Mesothelial cell of epicardium (in vitro differentiated cells): ENCODE results near the gene SZT2. TPM values are rescaled to one million over a fixed set of nuclear protein-coding genes. Genes with fewer than 3 reads are reported as not detected.

Experiments
- DNase-seq, 2 experiments: peaks; one replicate each; pipeline ENCODE4 v3.0.0; 2021; ENCODE audit warnings: low spot score in 2 of 2; ENCODE audit not compliant: unreplicated experiment in 2 of 2
- H3K27ac Mint-ChIP-seq: 2 replicates; pipeline ENCODE4 v1.8.0; 2021; ENCODE audit warnings: mixed read lengths
- H3K27me3 Mint-ChIP-seq: 2 replicates; pipeline ENCODE4 v1.8.0; 2021; ENCODE audit warnings: low read depth, mixed read lengths
- H3K36me3 Mint-ChIP-seq: 2 replicates; pipeline ENCODE4 v1.8.0; 2021; ENCODE audit warnings: mixed read lengths
- H3K4me1 Mint-ChIP-seq: 2 replicates; pipeline ENCODE4 v1.8.0; 2021; ENCODE audit warnings: mixed read lengths
- H3K4me3 Mint-ChIP-seq: 2 replicates; pipeline ENCODE4 v1.8.0; 2021; ENCODE audit warnings: mild to moderate bottlenecking, moderate library complexity, mixed read lengths
- H3K9me3 Mint-ChIP-seq: 2 replicates; pipeline ENCODE4 v1.8.0; 2021; ENCODE audit warnings: mixed read lengths
- total RNA-seq: library from RNA; stranded (reverse); gene quantifications from 3 replicates; pipeline ENCODE4 v1.2.1, GENCODE V29; 2021
- TF ChIP-seq, protein P1 (sequence below): fragments of 200-600 bp; sonication (generic); IDR thresholded peaks from one replicate; pipeline ENCODE4 v1.5.0; 2021; ENCODE audit warnings: antibody characterized with exemption; ENCODE audit not compliant: unreplicated experiment

The SZT2 gene
- total RNA-seq, 1 donor from 2014 or later, result 97.4 TPM

DNA sequence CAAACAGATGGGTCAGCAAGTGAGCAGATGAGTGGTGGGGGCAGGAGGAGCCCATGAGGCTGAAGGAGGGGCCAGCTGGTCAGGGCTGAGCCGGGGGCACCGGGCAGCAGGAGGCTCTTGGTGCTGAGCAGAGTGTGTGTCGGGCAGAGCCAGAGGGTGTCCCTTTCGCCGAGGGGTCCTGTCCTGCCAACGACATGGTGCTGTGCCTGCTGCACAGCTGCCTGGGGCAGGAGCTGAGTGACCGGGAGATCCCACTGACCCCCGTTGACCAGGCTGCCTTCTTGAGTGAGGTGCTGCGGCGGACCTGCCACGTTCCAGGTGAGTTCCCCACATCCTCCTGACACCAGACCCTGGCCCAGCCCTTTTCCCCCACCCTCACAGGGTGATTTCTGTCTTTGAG, 36.5 kb downstream of the SZT2 start:
- no peaks in the 10 kb centered on the region for H3K4me1 Mint-ChIP-seq
- TF ChIP-seq, protein P1, sequence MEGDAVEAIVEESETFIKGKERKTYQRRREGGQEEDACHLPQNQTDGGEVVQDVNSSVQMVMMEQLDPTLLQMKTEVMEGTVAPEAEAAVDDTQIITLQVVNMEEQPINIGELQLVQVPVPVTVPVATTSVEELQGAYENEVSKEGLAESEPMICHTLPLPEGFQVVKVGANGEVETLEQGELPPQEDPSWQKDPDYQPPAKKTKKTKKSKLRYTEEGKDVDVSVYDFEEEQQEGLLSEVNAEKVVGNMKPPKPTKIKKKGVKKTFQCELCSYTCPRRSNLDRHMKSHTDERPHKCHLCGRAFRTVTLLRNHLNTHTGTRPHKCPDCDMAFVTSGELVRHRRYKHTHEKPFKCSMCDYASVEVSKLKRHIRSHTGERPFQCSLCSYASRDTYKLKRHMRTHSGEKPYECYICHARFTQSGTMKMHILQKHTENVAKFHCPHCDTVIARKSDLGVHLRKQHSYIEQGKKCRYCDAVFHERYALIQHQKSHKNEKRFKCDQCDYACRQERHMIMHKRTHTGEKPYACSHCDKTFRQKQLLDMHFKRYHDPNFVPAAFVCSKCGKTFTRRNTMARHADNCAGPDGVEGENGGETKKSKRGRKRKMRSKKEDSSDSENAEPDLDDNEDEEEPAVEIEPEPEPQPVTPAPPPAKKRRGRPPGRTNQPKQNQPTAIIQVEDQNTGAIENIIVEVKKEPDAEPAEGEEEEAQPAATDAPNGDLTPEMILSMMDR, result no peak
- no peak for DNase-seq
- no peak overlapping the region for H3K27ac Mint-ChIP-seq
- no peaks in the 10 kb centered on the region for H3K9me3 Mint-ChIP-seq
- H3K36me3 Mint-ChIP-seq, result peaks cover 35% of the 10 kb centered on the region
- no peak overlapping the region for H3K4me3 Mint-ChIP-seq
- H3K27me3 Mint-ChIP-seq, result no peaks in the 10 kb centered on the region

DNA sequence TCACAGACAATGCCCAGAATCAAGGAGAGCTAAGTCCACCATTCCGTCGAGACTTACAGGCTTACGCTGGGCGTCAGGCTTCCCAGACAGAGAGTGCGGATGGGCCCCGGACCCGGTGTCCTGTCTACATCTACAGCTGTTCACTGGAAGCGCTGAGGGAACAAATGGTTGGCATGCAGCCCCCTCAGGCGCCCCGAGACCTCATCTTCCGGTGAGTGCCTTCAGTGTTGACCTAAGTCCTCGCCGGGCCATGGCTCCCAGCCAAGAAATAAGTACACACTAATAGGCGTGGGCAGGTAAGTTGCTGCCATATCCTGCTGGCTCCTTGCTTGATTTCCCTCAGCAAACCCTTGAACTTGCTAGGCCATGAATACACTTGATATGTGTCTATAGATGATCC, 37.8 kb downstream of the SZT2 start:
- H3K27ac Mint-ChIP-seq, result no peak overlapping the region
- H3K4me3 Mint-ChIP-seq, result no peak overlapping the region
- TF ChIP-seq, protein P1, result no peak
- H3K4me1 Mint-ChIP-seq, result no peaks in the 10 kb centered on the region
- peaks cover 38% of the 10 kb centered on the region for H3K36me3 Mint-ChIP-seq
- H3K9me3 Mint-ChIP-seq, result no peaks in the 10 kb centered on the region
- DNase-seq, result no peak
- no peaks in the 10 kb centered on the region for H3K27me3 Mint-ChIP-seq

DNA sequence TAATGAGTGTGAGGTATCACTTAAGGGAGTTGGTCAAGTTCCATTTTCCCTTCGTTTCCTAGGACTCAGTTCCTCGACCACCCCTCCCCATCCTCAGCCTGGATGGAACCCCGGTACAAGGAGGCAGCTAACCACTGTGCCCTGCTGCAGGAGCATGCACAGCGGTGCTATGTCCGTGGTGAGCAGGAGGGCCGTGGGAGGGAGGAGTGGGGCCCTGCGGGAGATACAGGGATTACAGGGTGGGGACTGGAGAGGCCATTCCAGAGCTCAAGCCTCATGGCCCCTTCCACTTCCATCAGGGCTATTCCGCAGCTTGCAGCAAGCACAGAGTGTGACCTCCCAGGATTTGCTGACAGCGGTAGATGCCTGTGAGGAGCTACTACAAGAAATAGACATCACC, 38.2 kb downstream of the SZT2 start:
- no peak overlapping the region for H3K4me3 Mint-ChIP-seq
- H3K27ac Mint-ChIP-seq, result no peak overlapping the region
- no peaks in the 10 kb centered on the region for H3K9me3 Mint-ChIP-seq
- no peak for DNase-seq
- H3K27me3 Mint-ChIP-seq, result no peaks in the 10 kb centered on the region
- peaks cover 35% of the 10 kb centered on the region for H3K36me3 Mint-ChIP-seq
- TF ChIP-seq, protein P1, result no peak
- no peaks in the 10 kb centered on the region for H3K4me1 Mint-ChIP-seq

DNA sequence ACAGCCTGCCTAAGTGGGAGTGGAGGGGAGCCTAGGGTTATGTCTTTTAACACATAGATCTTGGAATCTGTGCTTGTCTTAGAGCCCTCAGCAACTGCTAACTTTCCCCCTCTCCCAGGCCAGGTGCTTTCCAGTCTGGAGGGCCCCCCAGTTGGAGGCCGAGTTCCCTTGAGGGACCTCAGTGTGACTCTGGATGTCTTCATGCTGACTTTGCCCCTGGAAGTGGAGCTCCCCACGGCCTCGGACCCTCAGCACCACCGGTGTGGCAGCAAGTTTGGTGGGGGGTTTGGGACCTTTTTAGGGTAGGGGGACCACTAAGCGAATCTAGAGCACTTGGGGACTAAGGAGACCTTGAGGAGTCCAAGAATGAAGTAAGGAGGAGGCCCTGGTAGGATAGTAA, 41.1 kb downstream of the SZT2 start:
- no peaks in the 10 kb centered on the region for H3K9me3 Mint-ChIP-seq
- TF ChIP-seq, protein P1, result no peak
- H3K27me3 Mint-ChIP-seq, result no peaks in the 10 kb centered on the region
- no peak overlapping the region for H3K27ac Mint-ChIP-seq
- no peak for DNase-seq
- H3K4me1 Mint-ChIP-seq, result no peaks in the 10 kb centered on the region
- no peak overlapping the region for H3K4me3 Mint-ChIP-seq
- peaks cover 44% of the 10 kb centered on the region for H3K36me3 Mint-ChIP-seq

DNA sequence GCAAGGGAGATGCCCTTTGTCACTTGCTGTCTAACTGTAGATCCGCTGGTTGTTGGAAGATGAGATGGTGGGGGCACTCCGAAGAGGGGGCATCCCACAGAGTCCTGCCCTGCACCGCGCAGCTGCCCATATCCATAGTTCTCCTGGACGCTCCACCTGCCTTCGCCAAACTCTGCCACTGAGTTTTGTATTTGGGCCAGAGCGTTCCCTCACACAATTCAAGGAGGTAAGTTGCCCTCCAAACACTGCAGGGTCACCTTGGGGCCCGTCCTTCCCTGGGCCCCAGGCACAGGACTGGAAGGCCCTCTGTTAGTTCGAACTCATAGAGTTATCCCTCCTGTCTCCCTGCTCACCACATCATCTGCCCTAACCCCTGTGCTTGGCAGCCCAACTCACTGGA, 42.0 kb downstream of the SZT2 start:
- Mint-ChIP-seq H3K27me3 (no peaks in the 10 kb centered on the region), H3K36me3 (peaks cover 41% of the 10 kb centered on the region)
- TF ChIP-seq, protein P1, result no peak

DNA sequence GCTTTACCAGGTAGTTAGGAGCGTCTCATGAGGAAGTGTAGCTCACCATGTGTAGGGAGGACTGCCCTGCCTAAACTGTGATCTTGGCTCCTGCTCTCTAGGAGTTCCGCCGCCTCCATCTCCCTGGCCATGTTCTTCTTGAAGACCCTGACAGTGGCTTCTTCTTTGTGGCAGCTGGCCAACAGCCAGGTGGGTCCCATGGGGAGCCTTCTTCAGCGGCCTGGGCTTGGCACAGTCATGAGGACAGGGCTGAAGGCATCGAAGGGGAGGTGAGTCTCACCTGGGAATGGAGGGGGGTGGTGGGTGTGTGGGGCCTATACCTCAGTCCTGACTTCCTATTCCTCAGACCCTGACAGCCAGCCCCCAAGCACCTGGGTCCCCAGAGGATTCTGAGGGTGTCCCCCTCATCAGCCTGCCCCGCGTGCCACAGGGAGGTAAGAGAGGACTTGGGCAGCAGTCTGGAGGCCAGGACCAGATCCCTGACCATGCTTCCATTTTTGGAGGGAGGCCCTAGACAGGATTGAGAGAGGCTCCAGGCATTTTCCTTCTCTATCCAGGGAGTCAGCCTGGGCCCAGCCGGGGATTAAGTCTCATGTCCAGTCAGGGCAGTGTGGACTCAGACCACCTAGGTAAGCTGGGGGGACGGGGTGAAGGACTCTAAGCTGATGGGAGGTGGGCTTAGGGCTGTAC, 42.6 kb downstream of the SZT2 start:
- Mint-ChIP-seq H3K27me3 (no peaks in the 10 kb centered on the region), H3K27ac (no peak overlapping the region), H3K36me3 (peaks cover 36% of the 10 kb centered on the region), H3K4me1 (peaks cover 4% of the 10 kb centered on the region), H3K9me3 (no peaks in the 10 kb centered on the region), H3K4me3 (no peak overlapping the region)
- no peak for DNase-seq
- TF ChIP-seq, protein P1, result no peak

More for the DNA sequence above, 42.0 kb downstream of the SZT2 start:
- H3K9me3 Mint-ChIP-seq, result no peaks in the 10 kb centered on the region
- peaks cover 4% of the 10 kb centered on the region for H3K4me1 Mint-ChIP-seq
- no peak overlapping the region for H3K27ac Mint-ChIP-seq
- no peak overlapping the region for H3K4me3 Mint-ChIP-seq
- no peak for DNase-seq
